HG03354 (cell line): Measurements from ENCODE around the gene ZNF366.

Source experiments
- ATAC-seq: cut with Tn5 transposase; IDR thresholded peaks from one replicate; pipeline ENCODE4 v1.9.1; 2021; ENCODE audit warnings: mild to moderate bottlenecking; ENCODE audit not compliant: unreplicated experiment, poor library complexity, severe bottlenecking

Gene ZNF366

GRCh38 chr5:72498284-72498683 is 8.9 kb downstream of the ZNF366 start:
- ATAC-seq, result no peak

- no peak for ATAC-seq
These were observed 9.4 kb downstream of the ZNF366 start for GRCh38 chr5:72497823-72498222.

GRCh38 chr5:72495410-72495809 is 11.8 kb downstream of the ZNF366 start:
- ATAC-seq, result no peak

GRCh38 chr5:72494623-72495124 is 12.5 kb downstream of the ZNF366 start:
- no peak for ATAC-seq

GRCh38 chr5:72489536-72489935 is 17.7 kb downstream of the ZNF366 start:
- no peak for ATAC-seq

- no peak for ATAC-seq
These were observed 18.5 kb downstream of the ZNF366 start for GRCh38 chr5:72488756-72489155.

- ATAC-seq, result no peak
These were observed 20.0 kb downstream of the ZNF366 start for GRCh38 chr5:72487177-72487576.

- no peak for ATAC-seq
These were observed 20.8 kb downstream of the ZNF366 start for GRCh38 chr5:72486371-72486770.

- ATAC-seq, result no peak
These were observed 21.7 kb downstream of the ZNF366 start for GRCh38 chr5:72485430-72485974.

GRCh38 chr5:72482046-72482445 is 25.2 kb downstream of the ZNF366 start:
- no peak for ATAC-seq

- ATAC-seq, result no peak
These were observed 26.4 kb downstream of the ZNF366 start for GRCh38 chr5:72480841-72481240.

- no peak for ATAC-seq
These were observed 27.3 kb downstream of the ZNF366 start for GRCh38 chr5:72479921-72480320.

- no peak for ATAC-seq
These were observed 28.5 kb downstream of the ZNF366 start for GRCh38 chr5:72478684-72479083.

- ATAC-seq, result no peak
These were observed 28.9 kb downstream of the ZNF366 start for GRCh38 chr5:72478276-72478675.

- no peak for ATAC-seq
These were observed 29.6 kb downstream of the ZNF366 start for GRCh38 chr5:72477644-72478043.

- no peak for ATAC-seq
These were observed 30.0 kb downstream of the ZNF366 start for GRCh38 chr5:72477176-72477575.

- no peak for ATAC-seq
These were observed 30.5 kb downstream of the ZNF366 start for GRCh38 chr5:72476721-72477120.

GRCh38 chr5:72476275-72476674 is 30.9 kb downstream of the ZNF366 start:
- no peak for ATAC-seq

GRCh38 chr5:72474516-72474915 is 32.7 kb downstream of the ZNF366 start:
- ATAC-seq, result no peak

- no peak for ATAC-seq
These were observed 33.1 kb downstream of the ZNF366 start for GRCh38 chr5:72474046-72474500.

- ATAC-seq, result no peak
These were observed 34.4 kb downstream of the ZNF366 start for GRCh38 chr5:72472666-72473422.
